ENCODE measurements around the gene KIZ.

DNA sequence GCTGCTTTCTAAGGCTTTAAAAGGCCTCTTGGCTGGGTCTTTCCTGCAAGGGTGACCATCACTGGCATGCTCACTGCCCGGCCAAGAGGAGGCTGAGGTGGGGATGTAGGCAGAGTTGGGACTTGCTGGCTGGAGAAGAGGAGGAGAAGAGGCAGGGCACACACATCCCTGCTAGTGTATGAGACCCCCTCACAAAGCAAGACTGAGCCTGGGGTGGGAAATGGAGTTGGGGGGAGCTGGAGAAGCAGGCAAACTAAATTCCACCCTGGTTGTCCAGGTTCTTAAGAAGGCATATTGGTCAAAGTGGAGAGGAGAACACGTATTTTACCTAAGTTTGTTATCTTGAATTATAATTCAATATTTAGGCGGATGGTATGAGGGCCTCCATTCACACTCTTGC lies 1.7 kb upstream of the KIZ start:
- TF ChIP-seq CTCF (IDR thresholded peaks at IDR 0.05; ENCODE audit: borderline replicate concordance, extremely low read depth, low read length, poor library complexity, severe bottlenecking): no peak
- TF ChIP-seq EZH2 (IDR thresholded peaks at IDR 0.05; ENCODE audit: borderline replicate concordance, low read depth, low read length, severe bottlenecking): no peak

Measured in DND-41 (cell line).